GM21423 (cell line): ENCODE results near the gene TBC1D12.
"Not testable (repeated sequence)": the region's sequence is repeated elsewhere in the genome, so short reads cannot be mapped to it uniquely, and the experiment has no call there.

Experiments
- ATAC-seq: cut with Tn5 transposase; IDR thresholded peaks from one replicate; pipeline ENCODE4 v1.9.1; 2021; ENCODE audit warnings: mild to moderate bottlenecking, moderate library complexity; ENCODE audit not compliant: unreplicated experiment

The TBC1D12 gene

GRCh38 chr10:94402204-94402842 is at the start of gene TBC1D12:
Gene TBC1D12 (plus strand): TSS chr10:94402541. CDS start chr10:94402614, 73 bp downstream.
- peak; percentile 73 for ATAC-seq

DNA sequence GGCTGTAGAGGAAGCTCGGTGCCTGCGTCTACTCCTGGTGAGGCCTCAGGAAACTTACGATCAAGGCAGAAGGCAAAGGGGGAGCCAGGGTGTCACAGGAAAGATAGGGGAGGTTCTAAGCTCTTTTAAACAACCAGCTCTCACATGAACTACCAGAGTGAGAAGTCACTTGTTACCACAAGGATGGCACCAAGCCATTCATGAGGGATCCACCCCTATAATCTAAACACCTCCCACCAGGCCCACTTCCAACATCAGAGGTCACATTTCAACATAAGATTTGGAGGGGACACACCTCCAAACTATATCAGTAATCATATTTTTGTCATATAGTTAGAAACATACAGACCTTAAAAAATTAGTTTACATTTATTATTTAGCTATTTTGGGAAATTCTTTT is 49.0 kb upstream of the TBC1D12 start:
- ATAC-seq = no peak

DNA sequence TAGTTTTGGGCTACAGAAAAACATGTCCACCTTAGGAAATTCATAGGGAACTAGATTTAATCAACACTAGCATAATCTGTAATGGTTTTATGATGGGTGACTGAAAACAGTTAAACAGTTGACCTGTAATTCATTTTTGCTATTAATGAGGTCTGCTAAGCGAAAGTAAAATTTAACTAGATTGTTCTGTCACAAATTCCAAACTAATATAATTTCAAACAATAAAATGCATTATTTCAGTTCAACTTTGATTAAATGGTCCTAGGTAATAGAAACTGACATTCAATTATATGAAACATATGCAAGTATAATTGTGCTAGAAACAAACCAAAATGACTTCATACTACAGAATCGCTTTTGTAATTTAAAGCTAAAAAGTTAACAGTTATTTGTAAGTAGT is 46.5 kb upstream of the TBC1D12 start:
- no peak for ATAC-seq

- no peak for ATAC-seq
Observed at GRCh38 chr10:94357193-94357592, 45.1 kb upstream of the TBC1D12 start.

DNA sequence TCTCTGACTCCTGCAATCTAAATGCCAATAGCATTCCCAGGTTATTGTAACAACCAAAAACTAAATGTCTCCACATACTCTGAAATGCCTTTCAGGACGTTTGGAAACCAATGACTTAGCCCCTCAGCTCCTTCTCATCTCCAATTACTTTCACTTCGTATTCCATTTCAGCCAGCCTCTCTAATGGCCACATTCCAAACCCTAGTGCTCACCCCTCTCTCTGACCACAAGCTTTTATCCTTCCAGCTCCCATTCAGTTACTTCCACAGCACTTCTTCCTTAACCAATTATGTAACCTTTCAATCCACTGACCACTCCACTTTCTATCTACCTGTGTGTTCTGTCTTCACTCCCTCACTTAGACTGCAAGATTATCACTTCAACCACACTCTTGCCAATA is 43.9 kb upstream of the TBC1D12 start:
- no peak for ATAC-seq

DNA sequence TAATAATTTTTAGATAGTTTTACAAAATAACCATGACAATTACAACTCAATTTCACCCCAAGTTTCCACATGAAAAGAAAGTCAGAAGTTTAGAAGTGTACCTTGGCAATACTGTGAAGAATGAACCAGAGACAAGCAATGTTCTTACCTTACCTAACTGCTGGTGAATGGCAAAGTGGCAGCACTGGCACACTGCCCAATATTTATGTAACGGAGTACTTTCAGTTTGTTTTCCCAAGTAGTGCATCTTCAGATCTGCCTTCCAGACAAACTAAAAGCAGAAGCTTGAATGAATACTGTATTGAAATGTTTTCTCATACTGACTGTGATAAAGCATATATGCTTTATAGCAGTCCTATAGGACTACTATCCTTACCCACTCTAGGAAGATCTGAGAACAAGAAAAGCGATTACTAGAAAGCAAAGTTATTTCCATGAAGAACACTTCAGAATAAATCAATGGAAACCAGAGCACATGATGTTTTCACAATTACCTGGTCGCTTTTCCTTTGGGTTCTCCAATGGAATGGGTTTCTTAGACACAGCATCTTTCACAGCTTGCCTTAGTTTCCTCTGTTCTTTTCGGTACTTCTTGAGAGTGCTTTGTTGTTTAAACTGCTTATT is 41.1 kb upstream of the TBC1D12 start:
- no peak for ATAC-seq

GRCh38 chr10:94362360-94363250 is 39.7 kb upstream of the TBC1D12 start, which contains the start of gene NOC3L:
Gene NOC3L (minus strand): TSS chr10:94362939. CDS start chr10:94362838, 101 bp downstream.
- ATAC-seq = peak; percentile 99

DNA sequence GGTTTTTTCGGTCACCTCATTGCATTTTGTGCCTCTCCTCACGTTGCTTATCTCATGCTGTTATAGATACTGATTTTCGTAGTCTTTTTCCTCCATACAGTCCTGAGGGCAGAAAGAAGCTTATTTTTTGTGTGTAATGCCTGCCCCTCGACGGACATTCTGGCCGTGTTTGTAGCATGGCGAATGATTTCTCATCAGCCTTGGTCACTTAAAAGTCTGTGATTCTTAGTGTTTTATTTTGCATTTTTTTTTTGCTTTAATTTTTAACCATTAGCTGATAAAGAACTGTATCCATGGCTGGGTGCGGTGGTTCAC is 39.1 kb upstream of the TBC1D12 start:
- ATAC-seq = peak; percentile 11

GRCh38 chr10:94364482-94364881 is 37.9 kb upstream of the TBC1D12 start:
- ATAC-seq = no peak

- ATAC-seq = no peak
Observed at GRCh38 chr10:94366382-94366781, 36.0 kb upstream of the TBC1D12 start.

GRCh38 chr10:94370501-94370900 is 31.8 kb upstream of the TBC1D12 start:
- ATAC-seq = no peak

DNA sequence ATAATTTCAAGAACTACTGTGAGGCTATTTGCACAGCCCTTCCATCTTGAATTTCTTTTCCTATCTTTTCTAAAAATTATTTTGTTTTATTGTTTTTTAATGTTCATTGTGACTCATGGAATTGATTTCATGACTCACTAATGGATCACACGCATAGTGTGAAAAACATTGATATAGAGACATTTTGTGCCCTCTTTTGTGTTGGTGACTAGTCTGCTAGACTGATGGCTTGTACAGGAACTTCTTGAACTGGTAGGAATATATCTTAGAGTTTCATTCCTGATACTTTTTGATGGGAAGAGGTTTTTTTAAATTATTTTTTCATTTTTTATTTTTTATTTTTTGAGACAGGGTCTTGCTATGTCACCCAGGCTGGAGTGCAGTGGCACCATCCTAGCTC is 27.0 kb upstream of the TBC1D12 start:
- no peak for ATAC-seq

GRCh38 chr10:94376865-94377264 is 25.5 kb upstream of the TBC1D12 start:
- no peak for ATAC-seq

DNA sequence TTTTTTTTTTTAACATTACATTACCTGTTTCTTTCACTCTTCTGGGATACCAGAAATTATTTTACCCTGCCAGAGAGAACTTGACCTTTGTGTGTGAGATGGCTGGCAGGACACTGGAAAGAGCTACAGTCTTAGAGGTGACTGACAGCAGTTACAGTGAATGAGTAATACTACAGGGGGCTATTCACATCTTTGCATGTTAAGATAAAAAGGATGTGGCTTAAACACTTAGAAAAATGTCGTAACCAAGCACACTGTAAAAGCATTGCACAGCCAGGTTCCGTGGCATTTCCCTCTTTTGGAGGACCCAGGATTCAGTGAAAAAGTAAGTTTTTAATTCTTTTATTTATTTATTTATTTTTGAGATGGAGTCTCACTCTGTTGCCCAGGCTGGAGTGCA is 18.8 kb upstream of the TBC1D12 start:
- ATAC-seq = no peak

GRCh38 chr10:94385733-94386132 is 16.6 kb upstream of the TBC1D12 start:
- ATAC-seq = not testable (repeated sequence)

GRCh38 chr10:94392117-94392516 is 10.2 kb upstream of the TBC1D12 start:
- not testable (repeated sequence) for ATAC-seq

DNA sequence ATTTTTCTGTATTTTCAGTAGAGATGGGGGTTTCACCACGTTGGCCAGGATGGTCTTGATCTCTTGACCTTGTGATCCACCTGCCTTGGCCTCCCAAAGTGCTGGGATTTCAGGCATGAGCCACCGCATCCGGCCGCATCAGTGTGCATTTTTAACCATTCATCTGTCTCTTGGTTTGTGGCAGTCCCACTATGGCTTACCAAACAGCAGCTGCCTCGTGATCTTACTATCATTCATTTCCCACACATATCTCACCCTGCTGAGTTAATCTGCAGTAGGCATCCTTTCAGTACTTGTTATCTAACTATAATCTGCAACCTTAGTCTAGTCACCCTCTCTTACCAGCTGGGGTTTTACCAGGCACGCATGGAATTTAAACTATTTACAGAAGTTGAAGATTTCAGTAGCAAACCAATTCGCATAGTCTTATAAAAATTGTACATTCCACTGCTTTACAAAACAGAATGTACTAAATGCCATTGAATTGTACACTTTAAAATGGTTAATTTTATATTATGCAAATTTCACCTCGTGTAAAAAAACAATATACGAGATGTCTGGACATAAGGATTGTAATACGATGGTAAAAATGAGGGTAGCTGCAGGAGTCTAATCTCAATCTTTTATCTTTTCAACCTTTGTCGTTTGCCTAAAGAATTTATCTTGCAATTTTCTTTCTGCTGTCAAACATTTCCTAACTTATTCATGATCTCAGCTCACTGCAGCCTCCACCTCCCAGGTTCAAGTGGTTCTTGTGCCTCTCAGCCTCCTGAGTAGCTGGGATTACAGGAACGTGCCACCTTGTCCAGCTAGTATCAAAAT is 4.6 kb upstream of the TBC1D12 start:
- no peak for ATAC-seq

- no peak for ATAC-seq
Observed at GRCh38 chr10:94398762-94399161, 3.6 kb upstream of the TBC1D12 start.

DNA sequence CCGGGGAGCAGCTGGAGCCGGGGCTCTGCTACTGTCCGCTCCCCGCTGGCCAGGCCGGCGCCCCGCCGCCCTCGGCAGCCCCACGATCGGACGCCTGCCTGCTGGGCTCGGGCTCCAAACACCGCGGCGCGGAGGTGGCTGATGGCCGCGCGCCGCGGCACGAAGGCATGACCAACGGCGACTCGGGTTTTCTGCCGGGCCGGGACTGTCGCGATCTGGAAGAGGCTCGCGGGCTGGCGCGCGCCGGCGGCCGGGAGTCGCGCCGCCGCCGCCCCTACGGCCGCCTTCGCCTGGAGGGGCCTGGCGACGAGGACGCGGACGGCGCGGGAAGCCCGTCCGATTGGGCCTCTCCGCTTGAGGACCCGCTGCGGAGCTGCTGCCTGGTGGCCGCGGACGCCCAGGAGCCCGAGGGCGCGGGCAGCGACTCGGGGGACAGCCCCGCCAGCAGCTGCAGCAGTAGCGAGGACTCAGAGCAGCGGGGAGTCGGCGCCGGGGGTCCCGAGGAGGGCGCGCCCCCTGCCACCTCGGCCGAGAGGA is 570 bp downstream of the TBC1D12 start:
- peak; percentile 28 for ATAC-seq

DNA sequence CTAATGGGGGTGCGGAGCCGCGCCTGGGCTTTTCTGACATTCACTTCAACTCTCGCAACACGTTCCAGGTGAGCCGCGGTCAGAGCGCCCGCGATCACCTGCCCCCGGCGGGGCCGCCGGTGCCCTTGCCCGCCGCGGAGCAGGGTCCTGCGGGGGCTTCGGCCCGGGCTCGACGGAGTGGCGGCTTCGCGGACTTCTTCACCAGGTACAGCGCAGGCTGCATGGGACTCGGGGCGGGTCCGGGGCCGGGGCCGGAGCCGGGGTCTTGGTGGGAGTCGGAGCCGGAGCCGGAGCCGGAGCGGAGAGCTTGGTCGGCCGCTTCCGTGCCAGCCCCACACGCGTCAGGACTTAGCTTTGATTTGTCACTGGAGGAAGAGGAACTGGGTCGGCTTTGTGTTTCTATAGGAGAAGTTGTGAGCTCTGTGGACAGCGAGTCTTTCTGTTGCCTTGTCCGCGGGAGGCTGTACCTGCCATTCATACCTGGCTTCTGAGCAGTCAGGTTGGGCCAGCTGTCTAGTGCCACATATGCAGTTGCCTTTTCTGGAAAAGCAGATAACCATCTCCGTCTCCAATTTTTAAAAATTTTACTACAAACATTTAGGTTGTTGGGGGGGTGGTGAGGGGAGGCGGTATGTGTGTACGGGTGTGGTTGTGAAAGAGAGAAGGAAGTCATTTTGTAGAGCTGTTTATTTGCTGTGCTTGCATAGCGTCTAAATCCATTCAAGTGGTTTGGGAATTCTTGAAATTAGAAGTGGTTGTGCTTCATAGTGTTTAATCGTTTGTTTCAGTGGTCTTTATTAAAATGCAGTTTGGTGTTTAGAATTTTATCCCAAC is 1.3 kb downstream of the TBC1D12 start:
- ATAC-seq = peak; percentile 65
